Erythroblast (primary cell): ENCODE data around the gene NHLRC3.
"Not testable (repeated sequence)": the region's sequence is repeated elsewhere in the genome, so short reads cannot be mapped to it uniquely, and the experiment has no call there.

Experiments
- DNase-seq, 2 experiments: peaks; one replicate each; lab custom pipeline; 2025; lab: John Stamatoyannopoulos, UW
- GATA1 ChIP-seq: IDR thresholded peaks from 2 replicates; pipeline ENCODE4 v1.6.1; 2011; ENCODE audit warnings: low read depth, mild to moderate bottlenecking, control low read depth, low read length, moderate library complexity
- POLR2A ChIP-seq: IDR thresholded peaks from 2 replicates; pipeline ENCODE4 v1.6.1; 2011; ENCODE audit warnings: mild to moderate bottlenecking, low read length

NHLRC3 gene

DNA sequence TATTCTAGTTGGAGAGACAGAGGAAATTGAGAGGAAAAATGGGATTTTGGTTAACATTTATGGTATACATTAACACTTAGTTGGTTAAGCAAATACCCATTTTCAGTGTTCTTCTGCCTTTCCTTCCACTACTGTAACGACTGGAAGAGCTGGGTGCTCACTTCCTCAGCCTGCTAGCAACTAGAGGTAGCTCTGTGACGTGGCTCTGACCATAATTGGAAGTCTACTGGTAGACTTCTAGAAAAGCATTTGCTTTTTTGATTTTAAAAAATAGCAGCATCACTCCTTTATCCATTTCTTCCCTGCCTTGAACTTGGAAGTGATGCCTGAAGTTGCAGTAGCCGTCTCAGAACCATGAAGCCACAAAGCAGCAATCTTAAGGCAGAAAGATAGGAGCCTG, 15.9 kb downstream of the NHLRC3 start:
- no peak for DNase-seq
- no peak for TF ChIP-seq GATA1
- no peak for TF ChIP-seq POLR2A

DNA sequence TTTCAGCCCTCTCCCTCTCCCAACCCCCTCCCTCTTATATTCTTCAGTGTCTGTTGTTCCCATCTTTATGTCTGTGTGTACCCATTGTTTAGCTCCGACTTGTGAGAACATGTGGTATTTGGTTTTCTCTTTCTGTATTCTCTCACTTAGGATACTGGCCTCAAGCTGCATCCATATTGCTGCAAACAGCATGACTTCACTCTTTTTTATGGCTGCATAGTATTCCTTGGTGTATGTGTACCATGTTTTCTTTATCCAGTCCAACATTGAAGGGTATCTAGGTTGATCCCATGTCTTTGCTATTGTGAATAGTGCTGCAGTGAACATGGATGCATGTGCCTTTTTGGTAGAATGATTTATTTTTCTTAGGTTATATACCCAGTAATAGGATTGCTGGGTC, 17.8 kb downstream of the NHLRC3 start:
- DNase-seq, result no peak
- TF ChIP-seq POLR2A, result no peak
- TF ChIP-seq GATA1, result no peak

DNA sequence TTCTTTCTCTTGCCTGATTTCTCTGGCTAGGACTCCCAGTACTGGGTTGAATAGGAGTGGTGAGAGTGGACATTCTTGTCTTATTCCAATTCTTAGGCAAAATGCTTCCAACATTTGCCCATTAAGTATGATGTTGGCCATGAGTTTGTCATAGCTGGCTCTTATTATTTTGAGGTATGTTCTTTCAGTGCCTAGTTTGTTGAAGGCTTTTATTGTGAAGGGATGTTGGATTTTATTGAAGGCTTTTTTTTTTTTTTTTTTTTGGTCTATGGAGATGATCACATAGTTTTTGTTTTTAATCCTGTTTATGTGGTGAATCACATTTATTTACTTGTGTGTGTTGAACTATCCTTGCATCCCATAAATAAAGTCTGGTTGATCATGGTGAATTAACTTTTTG, 19.8 kb downstream of the NHLRC3 start:
- DNase-seq, result no peak
- TF ChIP-seq POLR2A (no peak), GATA1 (no peak)

DNA sequence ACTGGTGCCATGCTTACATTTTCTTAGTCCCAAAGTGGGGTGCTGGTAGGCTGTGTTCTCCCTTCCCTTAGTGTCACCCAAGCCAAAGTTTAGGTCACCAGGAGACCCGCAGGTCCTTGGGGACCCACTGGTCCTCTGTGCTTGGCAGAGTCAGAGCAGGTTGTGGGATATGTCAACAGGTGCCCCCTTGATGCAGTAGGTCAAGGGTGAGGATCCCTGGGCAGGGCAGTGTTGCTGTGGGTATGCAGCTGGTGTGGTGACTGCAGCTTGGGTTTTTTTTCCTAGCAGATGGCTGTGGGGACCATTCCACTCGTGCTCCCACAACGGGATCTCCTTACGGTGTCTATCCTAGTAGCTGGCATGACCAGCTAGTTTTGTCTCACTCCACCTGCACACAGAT, 23.7 kb downstream of the NHLRC3 start:
- no peak for DNase-seq
- TF ChIP-seq GATA1 (no peak), POLR2A (no peak)

DNA sequence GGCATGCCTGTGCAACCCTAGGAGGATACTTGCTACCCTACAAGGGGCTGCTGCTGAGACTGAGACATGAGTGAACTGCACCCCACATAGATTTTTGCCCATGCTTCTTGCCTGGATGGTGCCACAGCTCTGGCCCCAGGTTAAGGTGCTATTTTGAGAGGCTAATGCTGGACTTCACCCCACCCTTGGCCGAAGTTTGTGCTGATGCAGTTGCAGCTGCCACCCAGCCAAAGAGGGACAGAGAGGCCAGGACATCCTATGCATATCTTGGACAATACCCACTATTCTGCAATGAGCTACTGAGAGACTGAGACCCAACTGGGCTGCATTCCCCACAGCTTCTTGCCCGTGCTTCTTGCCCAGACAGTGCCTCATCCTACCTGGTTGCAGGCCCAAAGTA, 34.6 kb downstream of the NHLRC3 start:
- TF ChIP-seq POLR2A, result no peak
- TF ChIP-seq GATA1, result no peak
- DNase-seq, result no peak

DNA sequence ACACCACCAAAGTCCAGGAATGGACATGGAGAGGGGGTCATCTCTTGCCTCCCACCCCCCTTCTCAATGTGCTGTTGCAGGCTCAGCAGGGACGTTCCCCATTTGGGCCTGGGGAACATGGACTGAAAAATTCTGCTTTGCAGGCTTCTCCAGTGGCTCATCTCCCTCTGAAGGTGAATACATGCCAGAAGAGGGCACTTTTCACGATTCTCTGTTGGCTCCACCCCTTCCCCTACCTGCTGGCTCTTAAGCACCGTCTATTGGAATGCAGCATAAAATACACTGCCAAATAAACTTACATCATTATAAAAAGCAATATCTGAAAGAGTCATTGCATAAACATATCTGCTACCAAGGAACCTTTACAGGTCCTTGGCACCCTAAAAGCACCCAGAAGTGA, 35.7 kb downstream of the NHLRC3 start:
- no peak for DNase-seq
- no peak for TF ChIP-seq POLR2A
- no peak for TF ChIP-seq GATA1

DNA sequence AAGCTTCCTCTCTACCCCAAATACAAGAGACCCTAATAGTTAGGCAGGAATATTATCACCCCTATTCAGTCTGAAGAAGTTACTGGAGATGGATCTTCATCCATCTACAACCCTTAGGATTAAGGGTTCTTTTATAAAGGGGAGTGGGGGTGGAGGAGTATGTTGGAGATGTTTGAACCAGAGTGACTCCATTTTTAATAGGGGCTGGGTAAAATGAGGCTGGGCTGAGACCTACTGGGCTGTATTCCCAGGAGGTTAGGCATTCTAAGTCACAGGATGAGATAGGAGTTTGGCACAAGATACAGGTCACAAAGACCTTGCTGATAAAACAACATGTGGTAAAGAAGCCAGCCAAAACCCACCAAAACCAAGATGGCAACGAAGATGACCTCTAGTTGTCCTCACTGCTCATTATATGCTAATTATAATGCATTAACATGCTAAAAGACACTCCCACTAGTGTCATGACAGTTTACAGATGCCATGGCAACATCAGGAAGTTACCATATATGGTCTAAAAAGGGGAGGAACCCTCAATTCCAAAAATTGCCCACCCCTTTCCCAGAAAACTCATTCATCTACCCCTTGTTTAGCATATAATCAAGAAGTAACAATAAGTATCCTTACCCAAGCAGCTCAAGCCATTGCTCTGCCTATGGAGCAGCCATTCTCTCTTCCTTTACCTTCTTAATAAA, 48.1 kb downstream of the NHLRC3 start:
- DNase-seq, result not testable (repeated sequence)

DNA sequence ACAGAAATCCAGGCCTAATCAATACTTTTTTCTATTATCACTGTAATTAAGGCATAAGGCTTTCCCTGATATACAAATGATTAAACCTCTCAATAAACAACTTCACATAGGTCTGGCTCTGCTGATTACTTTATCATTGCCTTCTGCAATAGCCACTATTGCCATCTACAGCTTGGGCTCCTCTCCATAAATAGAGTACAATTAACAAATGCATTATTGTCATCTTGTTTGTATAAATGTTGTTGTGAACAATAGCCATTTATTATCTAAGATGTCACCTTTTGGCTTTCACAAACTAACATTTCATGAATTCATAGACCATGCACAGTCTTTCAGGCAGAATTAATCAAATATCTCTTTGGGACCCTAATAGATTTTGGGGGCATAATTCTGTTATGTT, 53.3 kb downstream of the NHLRC3 start:
- no peak for TF ChIP-seq GATA1
- no peak for DNase-seq

DNA sequence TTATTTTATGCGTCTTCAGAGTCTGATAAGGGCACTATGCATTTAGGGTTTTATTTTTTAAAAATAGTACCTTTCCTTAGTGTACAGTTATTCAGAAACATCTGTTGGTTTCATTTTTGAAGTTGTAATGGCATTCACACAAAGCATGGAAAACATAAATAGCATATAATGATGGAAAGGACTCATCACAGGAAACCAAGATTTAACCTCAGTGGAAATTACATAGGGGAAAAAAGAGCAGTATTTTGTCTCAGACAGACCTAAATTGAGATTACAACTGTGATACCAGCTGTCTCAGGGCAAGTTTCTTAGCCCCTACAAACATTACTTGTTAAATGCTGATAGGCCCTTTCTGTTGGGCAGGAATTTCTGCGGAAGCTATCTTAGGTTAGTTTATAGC, 57.2 kb downstream of the NHLRC3 start:
- DNase-seq, result no peak
- TF ChIP-seq GATA1 (no peak), POLR2A (no peak)

DNA sequence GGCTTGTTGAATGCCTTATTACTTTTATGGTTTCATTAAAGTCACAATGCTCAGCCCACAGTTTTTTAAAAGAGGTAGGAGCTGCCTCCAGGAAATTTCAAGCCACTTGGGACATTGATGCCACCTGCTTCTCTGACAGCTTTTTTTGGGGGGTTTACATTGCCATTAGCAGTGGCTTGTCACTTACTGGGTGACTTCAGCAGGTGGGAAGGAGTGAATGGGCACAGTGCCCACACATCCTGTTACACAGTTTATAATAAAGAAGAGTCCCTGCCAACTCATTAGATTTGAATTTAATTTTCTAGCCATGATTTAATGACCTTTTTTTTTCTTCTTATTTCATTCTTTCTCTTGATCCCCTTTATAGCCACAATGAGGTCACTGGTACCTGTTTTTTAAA, 61.0 kb downstream of the NHLRC3 start:
- TF ChIP-seq POLR2A (no peak), GATA1 (no peak)
- no peak for DNase-seq
